HL-60 (cell line): Measurements from ENCODE around the gene FRAS1.

Experiments
- DNase-seq, 2 experiments: peaks; one replicate each; pipeline ENCODE4 v3.0.0-alpha.2; 2010 to 2020; ENCODE audit warnings: low read depth in 1 of 2, low spot score in 1 of 2
- H3K27ac ChIP-seq: fragments of 250-450 bp; sonication (Bioruptor Pico); replicated peaks from 2 replicates; pipeline ENCODE4 v1.5.1; 2020; ENCODE audit warnings: mild to moderate bottlenecking, moderate library complexity
- H3K27me3 ChIP-seq: fragments of 250-450 bp; sonication (Bioruptor Pico); 2 replicates; pipeline ENCODE4 v1.5.1; 2021; ENCODE audit warnings: mild to moderate bottlenecking, moderate library complexity; ENCODE audit not compliant: insufficient read depth, poor library complexity, severe bottlenecking
- H3K4me3 ChIP-seq: replicated peaks from 2 replicates; pipeline ENCODE4 v1.5.1; 2011; ENCODE audit warnings: mild to moderate bottlenecking, control low read depth, low read length; ENCODE audit not compliant: insufficient read depth
- GABPA ChIP-seq: IDR thresholded peaks from 2 replicates; pipeline ENCODE4 v1.6.1; 2012; ENCODE audit warnings: low read depth
- POLR2AphosphoS5 ChIP-seq: IDR thresholded peaks from 2 replicates; pipeline ENCODE4 v1.6.1; 2012; ENCODE audit warnings: low read depth
- SPI1 ChIP-seq: IDR thresholded peaks from 2 replicates; pipeline ENCODE4 v1.6.1; 2012; ENCODE audit warnings: low read depth, mild to moderate bottlenecking, borderline replicate concordance
- TF ChIP-seq, protein P1 (sequence below): IDR thresholded peaks from one replicate; pipeline ENCODE4 v1.5.1; 2011; ENCODE audit warnings: low read length, control low read depth, inconsistent platforms; ENCODE audit not compliant: insufficient read depth
- TF ChIP-seq, protein P2 (sequence below): IDR thresholded peaks from 2 replicates; pipeline ENCODE4 v1.6.1; 2012; ENCODE audit warnings: low read depth; ENCODE audit not compliant: insufficient replicate concordance

Gene FRAS1

DNA sequence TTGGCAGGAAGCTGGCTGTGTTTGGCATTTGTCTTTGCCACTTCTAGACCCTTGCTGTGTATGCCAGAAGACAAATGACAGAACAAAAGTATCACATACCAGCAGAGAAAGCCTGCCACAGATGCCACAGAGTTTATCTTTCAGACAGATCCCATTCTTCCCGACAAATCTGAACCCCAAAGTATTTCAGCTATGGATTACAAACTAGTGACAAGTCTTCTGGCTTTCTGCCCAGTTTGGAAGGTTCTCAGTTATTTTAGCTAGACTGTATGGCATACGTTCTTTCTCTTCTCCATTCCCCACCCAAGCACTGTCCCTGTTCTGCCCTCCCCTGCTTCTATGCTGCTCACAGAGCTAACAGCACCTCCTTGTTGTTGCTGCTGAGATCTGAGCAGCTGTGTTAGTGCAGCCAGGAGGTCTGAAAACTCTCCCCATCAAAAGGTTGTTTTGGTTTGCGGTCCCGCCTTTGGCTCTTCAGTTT lies 236.7 kb downstream of the FRAS1 start:
- no peak overlapping the region for H3K4me3 ChIP-seq
- TF ChIP-seq, protein P1, sequence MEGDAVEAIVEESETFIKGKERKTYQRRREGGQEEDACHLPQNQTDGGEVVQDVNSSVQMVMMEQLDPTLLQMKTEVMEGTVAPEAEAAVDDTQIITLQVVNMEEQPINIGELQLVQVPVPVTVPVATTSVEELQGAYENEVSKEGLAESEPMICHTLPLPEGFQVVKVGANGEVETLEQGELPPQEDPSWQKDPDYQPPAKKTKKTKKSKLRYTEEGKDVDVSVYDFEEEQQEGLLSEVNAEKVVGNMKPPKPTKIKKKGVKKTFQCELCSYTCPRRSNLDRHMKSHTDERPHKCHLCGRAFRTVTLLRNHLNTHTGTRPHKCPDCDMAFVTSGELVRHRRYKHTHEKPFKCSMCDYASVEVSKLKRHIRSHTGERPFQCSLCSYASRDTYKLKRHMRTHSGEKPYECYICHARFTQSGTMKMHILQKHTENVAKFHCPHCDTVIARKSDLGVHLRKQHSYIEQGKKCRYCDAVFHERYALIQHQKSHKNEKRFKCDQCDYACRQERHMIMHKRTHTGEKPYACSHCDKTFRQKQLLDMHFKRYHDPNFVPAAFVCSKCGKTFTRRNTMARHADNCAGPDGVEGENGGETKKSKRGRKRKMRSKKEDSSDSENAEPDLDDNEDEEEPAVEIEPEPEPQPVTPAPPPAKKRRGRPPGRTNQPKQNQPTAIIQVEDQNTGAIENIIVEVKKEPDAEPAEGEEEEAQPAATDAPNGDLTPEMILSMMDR: no peak
- TF ChIP-seq SPI1: no peak
- no peak for TF ChIP-seq GABPA
- TF ChIP-seq, protein P2, sequence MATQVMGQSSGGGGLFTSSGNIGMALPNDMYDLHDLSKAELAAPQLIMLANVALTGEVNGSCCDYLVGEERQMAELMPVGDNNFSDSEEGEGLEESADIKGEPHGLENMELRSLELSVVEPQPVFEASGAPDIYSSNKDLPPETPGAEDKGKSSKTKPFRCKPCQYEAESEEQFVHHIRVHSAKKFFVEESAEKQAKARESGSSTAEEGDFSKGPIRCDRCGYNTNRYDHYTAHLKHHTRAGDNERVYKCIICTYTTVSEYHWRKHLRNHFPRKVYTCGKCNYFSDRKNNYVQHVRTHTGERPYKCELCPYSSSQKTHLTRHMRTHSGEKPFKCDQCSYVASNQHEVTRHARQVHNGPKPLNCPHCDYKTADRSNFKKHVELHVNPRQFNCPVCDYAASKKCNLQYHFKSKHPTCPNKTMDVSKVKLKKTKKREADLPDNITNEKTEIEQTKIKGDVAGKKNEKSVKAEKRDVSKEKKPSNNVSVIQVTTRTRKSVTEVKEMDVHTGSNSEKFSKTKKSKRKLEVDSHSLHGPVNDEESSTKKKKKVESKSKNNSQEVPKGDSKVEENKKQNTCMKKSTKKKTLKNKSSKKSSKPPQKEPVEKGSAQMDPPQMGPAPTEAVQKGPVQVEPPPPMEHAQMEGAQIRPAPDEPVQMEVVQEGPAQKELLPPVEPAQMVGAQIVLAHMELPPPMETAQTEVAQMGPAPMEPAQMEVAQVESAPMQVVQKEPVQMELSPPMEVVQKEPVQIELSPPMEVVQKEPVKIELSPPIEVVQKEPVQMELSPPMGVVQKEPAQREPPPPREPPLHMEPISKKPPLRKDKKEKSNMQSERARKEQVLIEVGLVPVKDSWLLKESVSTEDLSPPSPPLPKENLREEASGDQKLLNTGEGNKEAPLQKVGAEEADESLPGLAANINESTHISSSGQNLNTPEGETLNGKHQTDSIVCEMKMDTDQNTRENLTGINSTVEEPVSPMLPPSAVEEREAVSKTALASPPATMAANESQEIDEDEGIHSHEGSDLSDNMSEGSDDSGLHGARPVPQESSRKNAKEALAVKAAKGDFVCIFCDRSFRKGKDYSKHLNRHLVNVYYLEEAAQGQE: no peak
- TF ChIP-seq POLR2AphosphoS5: no peak
- DNase-seq: no peak
- H3K27me3 ChIP-seq: no peaks in the 10 kb centered on the region
- H3K27ac ChIP-seq: no peak overlapping the region

- DNase-seq: no peak
- Histone ChIP-seq H3K4me3 (no peak overlapping the region), H3K27ac (no peak overlapping the region), H3K27me3 (no peaks in the 10 kb centered on the region)
- TF ChIP-seq, protein P1: no peak
- no peak for TF ChIP-seq SPI1
- no peak for TF ChIP-seq POLR2AphosphoS5
- no peak for TF ChIP-seq GABPA
- TF ChIP-seq, protein P2: no peak
These were observed 239.1 kb downstream of the FRAS1 start for GRCh38 chr4:78296261-78296660.

DNA sequence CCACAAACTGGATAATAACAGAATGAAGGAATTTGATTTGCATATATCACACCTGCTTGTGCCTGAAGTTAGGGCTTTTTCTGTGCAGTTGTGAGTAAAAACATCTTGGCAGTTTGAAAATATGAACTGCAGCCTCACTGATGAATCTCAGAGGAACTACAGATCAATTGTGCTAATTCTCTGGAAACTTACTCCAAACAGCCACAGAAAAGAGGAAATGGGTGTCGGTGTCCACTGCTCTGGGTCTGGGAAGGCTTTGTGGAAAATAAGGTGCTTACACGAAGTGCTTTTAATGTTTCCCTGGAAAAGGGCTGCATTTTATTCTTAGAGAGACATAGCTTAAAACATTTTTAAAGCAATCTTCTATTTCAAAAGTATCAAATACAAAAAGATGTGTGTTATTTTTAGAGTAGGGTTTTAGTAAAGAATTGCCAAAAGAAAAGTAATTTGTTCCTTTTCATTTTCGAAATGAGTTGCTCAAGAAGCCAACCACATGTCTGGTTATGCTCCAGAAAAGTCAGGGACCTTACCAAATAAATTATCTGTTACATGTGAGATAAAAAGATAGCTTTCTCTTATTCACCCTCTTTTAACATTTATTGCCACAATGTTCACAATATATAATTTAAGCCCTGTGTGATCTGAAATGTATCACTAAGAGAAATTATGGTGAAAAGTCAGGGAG lies 240.1 kb downstream of the FRAS1 start:
- H3K4me3 ChIP-seq: no peak overlapping the region
- peak; percentile 79 for TF ChIP-seq SPI1
- TF ChIP-seq, protein P2: no peak
- no peak overlapping the region for H3K27ac ChIP-seq
- no peaks in the 10 kb centered on the region for H3K27me3 ChIP-seq
- no peak for DNase-seq

- no peak for TF ChIP-seq POLR2AphosphoS5
- no peak for TF ChIP-seq GABPA
- TF ChIP-seq, protein P2: no peak
- Histone ChIP-seq H3K27ac (no peak overlapping the region), H3K27me3 (no peaks in the 10 kb centered on the region), H3K4me3 (no peak overlapping the region)
- no peak for DNase-seq
These were observed 241.5 kb downstream of the FRAS1 start for GRCh38 chr4:78298618-78299017.
